Mesendoderm (in vitro differentiated cells): ENCODE data around the gene PRKCB.

Experiments
- DNase-seq: peaks from one replicate; pipeline ENCODE4 v3.0.0; 2013
- H2AK5ac ChIP-seq: 2 replicates; pipeline ENCODE4 v1.6.1; 2013; ENCODE audit warnings: low read length, inconsistent platforms
- H2BK120ac ChIP-seq: 2 replicates; pipeline ENCODE4 v1.6.1; 2013; ENCODE audit warnings: low read depth, mild to moderate bottlenecking, low read length, moderate library complexity, mixed read lengths
- H2BK15ac ChIP-seq: replicated peaks from 2 replicates; pipeline ENCODE4 v1.6.1; 2013; ENCODE audit warnings: low read depth, mild to moderate bottlenecking, moderate library complexity
- H2BK5ac ChIP-seq: 2 replicates; pipeline ENCODE4 v1.6.1; 2013; ENCODE audit warnings: low read length, inconsistent platforms
- H3K18ac ChIP-seq: 2 replicates; pipeline ENCODE4 v1.6.1; 2013; ENCODE audit warnings: mild to moderate bottlenecking, low read length, mixed read lengths
- H3K23ac ChIP-seq: one replicate; pipeline ENCODE4 v1.6.1; 2013; ENCODE audit warnings: low read length
- H3K27ac ChIP-seq: 2 replicates; pipeline ENCODE4 v1.5.1; 2013; ENCODE audit warnings: low read depth, mild to moderate bottlenecking, inconsistent platforms, low read length, moderate library complexity
- H3K27me3 ChIP-seq: 2 replicates; pipeline ENCODE4 v1.6.1; 2013; ENCODE audit warnings: low read length, control low read depth, mild to moderate bottlenecking, inconsistent platforms; ENCODE audit not compliant: insufficient read depth, poor library complexity
- H3K36me3 ChIP-seq: 2 replicates; pipeline ENCODE4 v1.6.1; 2013; ENCODE audit warnings: low read length, inconsistent platforms; ENCODE audit not compliant: control insufficient read depth, insufficient read depth
- H3K4ac ChIP-seq: one replicate; pipeline ENCODE4 v1.6.1; 2013; ENCODE audit warnings: low read depth, mild to moderate bottlenecking, low read length, moderate library complexity
- H3K4me1 ChIP-seq: 2 replicates; pipeline ENCODE4 v1.6.1; 2013; ENCODE audit warnings: low read depth, low read length, inconsistent platforms; ENCODE audit not compliant: control insufficient read depth
- H3K4me2 ChIP-seq: 2 replicates; pipeline ENCODE4 v1.6.1; 2013; ENCODE audit warnings: low read length
- H3K4me3 ChIP-seq: 2 replicates; pipeline ENCODE4 v1.5.1; 2013; ENCODE audit warnings: mild to moderate bottlenecking, low read length
- H3K56ac ChIP-seq: one replicate; pipeline ENCODE4 v1.6.1; 2013; ENCODE audit warnings: low read length
- H3K79me1 ChIP-seq: 2 replicates; pipeline ENCODE4 v1.6.1; 2013; ENCODE audit warnings: low read length, inconsistent platforms
- H3K79me2 ChIP-seq: 2 replicates; pipeline ENCODE4 v1.6.1; 2013; ENCODE audit warnings: mild to moderate bottlenecking, low read length; ENCODE audit not compliant: control insufficient read depth, insufficient read depth
- H3K9ac ChIP-seq: 2 replicates; pipeline ENCODE4 v1.6.1; 2013; ENCODE audit warnings: low read length, inconsistent platforms
- H4K5ac ChIP-seq: one replicate; pipeline ENCODE4 v1.6.1; 2013; ENCODE audit warnings: low read length
- H4K8ac ChIP-seq: one replicate; pipeline ENCODE4 v1.6.1; 2013; ENCODE audit warnings: low read depth, mild to moderate bottlenecking, control low read depth, low read length, moderate library complexity
- WGBS: extraction: QIAGEN DNeasy Blood & Tissue Kit; methylation state at CpG from one replicate; pipeline ENCODE4 v1.1.7; 2013; ENCODE audit warnings: low lambda C conversion rate, missing lambda C conversion rate; ENCODE audit not compliant: insufficient coverage; ENCODE audit errors: extremely low coverage; 5-methylcytosine and 5-hydroxymethylcytosine counted together

The PRKCB gene

GRCh38 chr16:23962001-23962400 lies 126.2 kb downstream of the PRKCB start:
- no peak for DNase-seq
- Histone ChIP-seq H3K27me3 (no peaks in the 10 kb centered on the region), H2BK120ac (no peak overlapping the region), H2AK5ac (no peak overlapping the region), H3K79me1 (no peaks in the 10 kb centered on the region), H2BK5ac (no peak overlapping the region), H3K4me1 (no peaks in the 10 kb centered on the region), H3K79me2 (no peaks in the 10 kb centered on the region), H2BK15ac (no peak overlapping the region), H3K27ac (no peak overlapping the region), H3K4me2 (no peak overlapping the region), H3K18ac (no peak overlapping the region), H4K8ac (no peak overlapping the region), H3K23ac (no peak overlapping the region), H3K9ac (no peak overlapping the region), H3K36me3 (no peaks in the 10 kb centered on the region), H3K4ac (no peak overlapping the region), H4K5ac (no peak overlapping the region), H3K4me3 (no peak overlapping the region), H3K56ac (no peak overlapping the region)
- no CpG with 5 or more reads among the region's 5 CpGs for WGBS

- no peak overlapping the region for H3K4me3 ChIP-seq
- no peak overlapping the region for H3K18ac ChIP-seq
- no peaks in the 10 kb centered on the region for H3K79me2 ChIP-seq
- no peak overlapping the region for H2BK15ac ChIP-seq
- H4K5ac ChIP-seq: no peak overlapping the region
- no peak overlapping the region for H3K4ac ChIP-seq
- H3K4me1 ChIP-seq: no peaks in the 10 kb centered on the region
- H3K23ac ChIP-seq: no peak overlapping the region
- H3K9ac ChIP-seq: no peak overlapping the region
- no peak for DNase-seq
- H3K27ac ChIP-seq: no peak overlapping the region
- H2BK120ac ChIP-seq: no peak overlapping the region
- H2AK5ac ChIP-seq: no peak overlapping the region
- H4K8ac ChIP-seq: no peak overlapping the region
- H3K27me3 ChIP-seq: no peaks in the 10 kb centered on the region
- no CpG with 5 or more reads among the region's 3 CpGs for WGBS
- H3K36me3 ChIP-seq: no peaks in the 10 kb centered on the region
- no peak overlapping the region for H3K56ac ChIP-seq
- H2BK5ac ChIP-seq: no peak overlapping the region
- H3K79me1 ChIP-seq: no peaks in the 10 kb centered on the region
- no peak overlapping the region for H3K4me2 ChIP-seq
Observed at GRCh38 chr16:23964136-23964535, 128.4 kb downstream of the PRKCB start.

- Histone ChIP-seq H3K23ac (no peak overlapping the region), H3K79me1 (no peaks in the 10 kb centered on the region), H3K27me3 (no peaks in the 10 kb centered on the region), H2AK5ac (no peak overlapping the region), H3K4me1 (no peaks in the 10 kb centered on the region), H3K18ac (no peak overlapping the region), H3K4ac (no peak overlapping the region), H3K79me2 (no peaks in the 10 kb centered on the region), H2BK120ac (no peak overlapping the region), H3K27ac (no peak overlapping the region), H3K56ac (no peak overlapping the region), H3K4me2 (no peak overlapping the region), H3K9ac (no peak overlapping the region), H4K5ac (no peak overlapping the region), H4K8ac (no peak overlapping the region), H3K4me3 (no peak overlapping the region), H2BK15ac (no peak overlapping the region), H3K36me3 (no peaks in the 10 kb centered on the region), H2BK5ac (no peak overlapping the region)
- WGBS: no CpG with 5 or more reads among the region's 6 CpGs
- DNase-seq: no peak
Observed at GRCh38 chr16:23965137-23965733, 129.5 kb downstream of the PRKCB start.

- H2BK15ac ChIP-seq: no peak overlapping the region
- H3K4me1 ChIP-seq: no peaks in the 10 kb centered on the region
- H2BK120ac ChIP-seq: no peak overlapping the region
- no peak overlapping the region for H3K23ac ChIP-seq
- H3K4me2 ChIP-seq: no peak overlapping the region
- no peaks in the 10 kb centered on the region for H3K79me2 ChIP-seq
- no peak overlapping the region for H3K27ac ChIP-seq
- no peaks in the 10 kb centered on the region for H3K36me3 ChIP-seq
- no peak overlapping the region for H3K4ac ChIP-seq
- H3K9ac ChIP-seq: no peak overlapping the region
- no CpG with 5 or more reads among the region's 10 CpGs for WGBS
- no peak overlapping the region for H4K5ac ChIP-seq
- no peaks in the 10 kb centered on the region for H3K27me3 ChIP-seq
- H3K18ac ChIP-seq: no peak overlapping the region
- H2AK5ac ChIP-seq: no peak overlapping the region
- H3K79me1 ChIP-seq: no peaks in the 10 kb centered on the region
- H2BK5ac ChIP-seq: no peak overlapping the region
- H3K4me3 ChIP-seq: no peak overlapping the region
- no peak for DNase-seq
- no peak overlapping the region for H3K56ac ChIP-seq
- H4K8ac ChIP-seq: no peak overlapping the region
Observed at GRCh38 chr16:23966597-23967394, 131.0 kb downstream of the PRKCB start.

GRCh38 chr16:23967775-23968174 lies 132.0 kb downstream of the PRKCB start:
- Histone ChIP-seq H3K27me3 (no peaks in the 10 kb centered on the region), H2BK15ac (no peak overlapping the region), H3K9ac (no peak overlapping the region), H3K4me2 (no peak overlapping the region), H3K79me1 (no peaks in the 10 kb centered on the region), H4K8ac (no peak overlapping the region), H3K4me3 (no peak overlapping the region), H4K5ac (no peak overlapping the region), H3K79me2 (no peaks in the 10 kb centered on the region), H3K56ac (no peak overlapping the region), H2BK120ac (no peak overlapping the region), H3K4me1 (no peaks in the 10 kb centered on the region), H3K23ac (no peak overlapping the region), H2AK5ac (no peak overlapping the region), H3K36me3 (no peaks in the 10 kb centered on the region), H3K18ac (no peak overlapping the region), H2BK5ac (no peak overlapping the region), H3K27ac (no peak overlapping the region), H3K4ac (no peak overlapping the region)
- no peak for DNase-seq
- WGBS: no CpG with 5 or more reads among the region's 6 CpGs
